Fibroblast of lung (primary cell): ENCODE measurements around the gene CHRNA1. TPM values are rescaled to one million over a fixed set of nuclear protein-coding genes. Genes with fewer than 3 reads are reported as not detected.
A peak's percentile ranks its signal among the peaks of the same experiment; 100 is the strongest.

Experiments used
- DNase-seq, 2 donors: peaks; one replicate each; pipeline versions ENCODE4 v3.0.0 to v3.0.0-alpha.2; 2010; ENCODE audit warnings: low read depth in 2 of 2
- H2AFZ ChIP-seq: 2 replicates; pipeline ENCODE4 v1.5.1; 2012; ENCODE audit warnings: low read length, control low read depth, inconsistent platforms
- H3K27ac ChIP-seq: 2 replicates; pipeline ENCODE4 v1.5.1; 2011; ENCODE audit warnings: low read length, control low read depth; ENCODE audit not compliant: insufficient read depth
- H3K27me3 ChIP-seq: 2 replicates; pipeline ENCODE4 v1.5.1; 2011; ENCODE audit warnings: mild to moderate bottlenecking, low read length; ENCODE audit not compliant: control insufficient read depth, insufficient read depth
- H3K36me3 ChIP-seq: 2 replicates; pipeline ENCODE4 v1.5.1; 2011; ENCODE audit warnings: low read length; ENCODE audit not compliant: control insufficient read depth, insufficient read depth
- H3K4me1 ChIP-seq: 2 replicates; pipeline ENCODE4 v1.5.1; 2011; ENCODE audit warnings: low read length; ENCODE audit not compliant: control insufficient read depth, insufficient read depth; ENCODE audit errors: extremely low read depth
- H3K4me2 ChIP-seq: 2 replicates; pipeline ENCODE4 v1.5.1; 2011; ENCODE audit warnings: low read length, control low read depth; ENCODE audit not compliant: insufficient read depth; ENCODE audit errors: extremely low read depth
- H3K4me3 ChIP-seq, 4 experiments: fragments of 200-600 bp in 1 of 4; sonication (generic) in 1 of 4; replicated peaks in 1 of 4; 2 replicates each; pipeline ENCODE4 v1.5.1; 2011 to 2016; ENCODE audit warnings: low read length in 4 of 4, low read depth in 3 of 4, mild to moderate bottlenecking in 3 of 4, control low read depth in 2 of 4, inconsistent platforms in 1 of 4, mixed read lengths in 1 of 4; ENCODE audit not compliant: insufficient read depth in 1 of 4; ENCODE audit errors: control extremely low read depth in 1 of 4
- H3K79me2 ChIP-seq: 2 replicates; pipeline ENCODE4 v1.5.1; 2012; ENCODE audit warnings: mild to moderate bottlenecking, low read length, inconsistent platforms; ENCODE audit not compliant: control insufficient read depth, insufficient read depth
- H3K9ac ChIP-seq: 2 replicates; pipeline ENCODE4 v1.5.1; 2011; ENCODE audit warnings: mild to moderate bottlenecking, low read length, control low read depth; ENCODE audit not compliant: insufficient read depth
- H3K9me3 ChIP-seq: 2 replicates; pipeline ENCODE4 v1.5.1; 2012; ENCODE audit warnings: low read depth, low read length; ENCODE audit not compliant: control insufficient read depth, insufficient read depth
- H4K20me1 ChIP-seq: 2 replicates; pipeline ENCODE4 v1.5.1; 2011; ENCODE audit warnings: low read length; ENCODE audit not compliant: control insufficient read depth, insufficient read depth; ENCODE audit errors: extremely low read depth
- EZH2 ChIP-seq: IDR thresholded peaks from 2 replicates; pipeline ENCODE4 v1.5.1; 2012; ENCODE audit warnings: low read length, control low read depth, mild to moderate bottlenecking; ENCODE audit errors: missing control alignments
- polyA minus RNA-seq: library from RNA; depleted of rRNA, polyadenylated mRNA; stranded (reverse); fragments of >200 nt; gene quantifications from 2 replicates; pipeline ENCODE4 v1.2.3, GENCODE V29; 2011; ENCODE audit warnings: low replicate concordance
- polyA plus RNA-seq, 2 donors: library from polyadenylated mRNA; depleted of rRNA in 1 of 2; stranded (reverse) in 1 of 2; unstranded in 1 of 2; fragments of >200 nt; gene quantifications; 2 replicates each; pipeline ENCODE4 v1.2.1, GENCODE V29; 2011 to 2012; ENCODE audit warnings: missing spikeins in 1 of 2
- total RNA-seq: library from RNA; depleted of rRNA; stranded (reverse); fragments of >200 nt; gene quantifications from 2 replicates; pipeline ENCODE4 v1.2.1, GENCODE V29; 2014
- TF ChIP-seq, protein P1 (sequence below), 2 donors: IDR thresholded peaks in 1 of 2; conservative IDR thresholded peaks in 1 of 2; 1 replicate in 1 of 2; 2 replicates in 1 of 2; pipeline ENCODE4 v1.5.1; 2011 to 2012; ENCODE audit warnings: low read length in 2 of 2, control low read depth in 1 of 2, inconsistent platforms in 1 of 2, low read depth in 1 of 2, mild to moderate bottlenecking in 1 of 2

Gene CHRNA1
- total RNA-seq (0.33 TPM in 1 of 2 replicates, not detected in the other), polyA plus RNA-seq (0.73 and 1.1 TPM in 2 replicates), polyA minus RNA-seq (2.0 TPM in 1 of 2 replicates, not detected in the other)
- polyA plus RNA-seq (2012) = 0.68 and 0.94 TPM in 2 replicates

DNA sequence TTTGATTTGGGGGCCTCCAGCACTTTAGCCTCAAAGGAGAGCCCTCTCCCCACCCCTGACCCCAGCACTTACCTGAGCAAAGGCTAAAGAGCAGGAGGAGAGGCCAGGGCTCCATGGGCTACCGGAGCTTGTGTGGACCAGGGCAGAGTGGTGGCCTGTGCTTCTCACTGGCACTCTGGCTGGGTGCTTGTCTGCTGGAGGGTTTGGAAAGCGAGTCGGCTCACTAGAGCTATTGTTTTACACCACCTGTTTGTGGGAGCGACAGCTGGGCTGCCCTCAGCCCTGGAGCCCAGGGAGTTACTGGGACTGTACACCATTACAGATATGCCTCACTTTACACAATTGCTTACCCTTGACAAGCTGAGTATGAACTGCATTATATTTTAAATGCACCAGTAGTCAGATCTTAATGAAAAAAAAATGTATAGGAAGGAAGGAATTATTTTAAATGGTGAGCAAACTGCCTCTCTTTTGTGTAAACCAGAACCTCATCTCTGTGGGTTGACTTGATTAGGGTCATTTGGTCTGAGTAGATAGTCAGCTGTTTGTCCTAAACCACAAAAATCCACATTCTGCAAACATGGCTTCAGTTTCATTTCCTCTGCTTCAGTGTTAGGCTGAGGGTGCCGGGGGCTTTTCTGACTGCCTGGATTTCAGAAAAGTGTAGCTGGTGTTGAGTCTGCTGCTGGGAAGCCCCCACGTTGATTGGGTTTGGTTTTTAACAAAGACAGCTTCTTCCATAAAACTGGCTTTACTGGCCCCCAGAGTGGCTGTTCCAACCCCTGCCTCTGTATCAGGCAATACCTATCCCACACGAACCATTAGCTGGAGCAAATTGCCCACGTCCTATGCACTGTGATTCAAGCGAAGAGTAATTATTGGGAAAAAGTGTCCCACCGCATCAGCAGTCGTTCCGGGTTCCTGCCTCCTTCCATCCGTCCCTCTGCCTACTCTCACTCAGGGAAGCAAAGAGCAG lies at the start of gene CHRNA1:
CHRNA1 (minus strand) TSS at position 193 of the 976 bp plus-strand sequence; CDS start at position 115, 78 bp downstream.
- no peak within 1 kb of the TSS for H3K9ac ChIP-seq
- peak within 1 kb of the TSS; percentile 65 for H3K27ac ChIP-seq
- no peak for TF ChIP-seq EZH2
- TF ChIP-seq, protein P1, sequence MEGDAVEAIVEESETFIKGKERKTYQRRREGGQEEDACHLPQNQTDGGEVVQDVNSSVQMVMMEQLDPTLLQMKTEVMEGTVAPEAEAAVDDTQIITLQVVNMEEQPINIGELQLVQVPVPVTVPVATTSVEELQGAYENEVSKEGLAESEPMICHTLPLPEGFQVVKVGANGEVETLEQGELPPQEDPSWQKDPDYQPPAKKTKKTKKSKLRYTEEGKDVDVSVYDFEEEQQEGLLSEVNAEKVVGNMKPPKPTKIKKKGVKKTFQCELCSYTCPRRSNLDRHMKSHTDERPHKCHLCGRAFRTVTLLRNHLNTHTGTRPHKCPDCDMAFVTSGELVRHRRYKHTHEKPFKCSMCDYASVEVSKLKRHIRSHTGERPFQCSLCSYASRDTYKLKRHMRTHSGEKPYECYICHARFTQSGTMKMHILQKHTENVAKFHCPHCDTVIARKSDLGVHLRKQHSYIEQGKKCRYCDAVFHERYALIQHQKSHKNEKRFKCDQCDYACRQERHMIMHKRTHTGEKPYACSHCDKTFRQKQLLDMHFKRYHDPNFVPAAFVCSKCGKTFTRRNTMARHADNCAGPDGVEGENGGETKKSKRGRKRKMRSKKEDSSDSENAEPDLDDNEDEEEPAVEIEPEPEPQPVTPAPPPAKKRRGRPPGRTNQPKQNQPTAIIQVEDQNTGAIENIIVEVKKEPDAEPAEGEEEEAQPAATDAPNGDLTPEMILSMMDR (conservative IDR thresholded peaks at IDR 0.05 in 1 of 2, IDR thresholded peaks at IDR 0.05 in 1 of 2; ENCODE audit: low read depth in 1 of 2, low read length in 2 of 2) = no peak
- H3K4me3 ChIP-seq = no peak within 1 kb of the TSS
- H4K20me1 ChIP-seq = no peaks in the 10 kb centered on the region
- no peaks in the 10 kb centered on the region for H3K27me3 ChIP-seq
- peak within 1 kb of the TSS; percentile 46 for H3K4me2 ChIP-seq
- H3K9me3 ChIP-seq = no peaks in the 10 kb centered on the region
- no peaks in the 10 kb centered on the region for H3K79me2 ChIP-seq
- no peaks in the 10 kb centered on the region for H3K36me3 ChIP-seq
- H3K4me1 ChIP-seq = peaks cover 38% of the 10 kb centered on the region
- DNase-seq = peak; percentile 34 to 78
- peak within 1 kb of the TSS; percentile 7 for H2AFZ ChIP-seq

DNA sequence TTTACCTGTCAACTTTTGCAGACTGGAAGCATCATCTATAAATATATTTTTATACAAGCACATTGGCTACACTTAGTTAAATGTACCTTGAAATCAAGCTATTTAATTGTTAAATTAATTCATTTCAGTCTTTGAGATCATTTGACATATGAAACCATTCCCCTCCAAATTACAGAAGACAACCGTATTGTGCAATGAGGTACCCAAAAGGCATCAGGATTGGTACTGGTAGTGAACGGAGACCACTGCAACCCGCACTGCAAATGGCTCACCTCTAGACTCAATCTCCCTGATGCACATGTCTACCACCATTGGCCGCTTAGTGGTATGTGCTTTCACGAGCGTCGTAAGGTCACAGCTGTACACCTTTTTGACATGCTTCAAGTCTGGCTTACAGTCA lies 47.8 kb upstream of the CHRNA1 start:
- Histone ChIP-seq H3K4me1 (peaks cover 20% of the 10 kb centered on the region), H3K27ac (no peak overlapping the region), H3K4me3 (no peak overlapping the region), H3K36me3 (peaks cover 10% of the 10 kb centered on the region), H3K79me2 (peaks cover 14% of the 10 kb centered on the region), H4K20me1 (no peaks in the 10 kb centered on the region), H3K9me3 (no peaks in the 10 kb centered on the region), H2AFZ (no peak overlapping the region), H3K4me2 (no peak overlapping the region), H3K27me3 (no peaks in the 10 kb centered on the region), H3K9ac (no peak overlapping the region)
- DNase-seq = no peak
- TF ChIP-seq, protein P1 (conservative IDR thresholded peaks at IDR 0.05 in 1 of 2, IDR thresholded peaks at IDR 0.05 in 1 of 2; ENCODE audit: low read depth in 1 of 2, low read length in 2 of 2) = no peak
- no peak for TF ChIP-seq EZH2

DNA sequence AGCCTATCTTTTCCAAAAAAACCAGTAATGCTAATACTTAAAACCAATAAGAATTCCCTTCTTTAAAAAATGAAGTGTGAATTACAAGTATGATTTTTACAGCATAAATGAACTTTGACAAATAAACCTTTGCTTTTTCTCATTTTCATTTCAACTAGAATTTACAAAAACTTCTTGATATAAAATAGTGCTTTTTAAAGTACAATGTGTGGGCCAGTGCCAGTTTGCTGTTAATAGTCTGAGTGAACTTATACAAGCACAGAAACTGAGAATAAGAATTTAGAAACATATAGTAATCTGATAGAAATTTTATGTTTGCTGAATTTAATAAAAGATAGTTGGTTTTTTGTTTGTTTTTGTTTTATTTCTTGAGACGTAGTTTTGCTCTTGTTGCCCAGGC lies 43.7 kb upstream of the CHRNA1 start:
- no peaks in the 10 kb centered on the region for H3K9me3 ChIP-seq
- H4K20me1 ChIP-seq = no peaks in the 10 kb centered on the region
- peaks cover 21% of the 10 kb centered on the region for H3K4me1 ChIP-seq
- TF ChIP-seq, protein P1 (conservative IDR thresholded peaks at IDR 0.05 in 1 of 2, IDR thresholded peaks at IDR 0.05 in 1 of 2; ENCODE audit: low read depth in 1 of 2, low read length in 2 of 2) = no peak
- no peak for TF ChIP-seq EZH2
- no peak for DNase-seq
- peak overlapping the region; percentile 73 for H3K27ac ChIP-seq
- H3K36me3 ChIP-seq = peaks cover 10% of the 10 kb centered on the region
- peaks cover 3% of the 10 kb centered on the region for H3K79me2 ChIP-seq
- H2AFZ ChIP-seq = no peak overlapping the region
- H3K4me3 ChIP-seq = no peak overlapping the region
- H3K27me3 ChIP-seq = no peaks in the 10 kb centered on the region
- H3K4me2 ChIP-seq = no peak overlapping the region
- no peak overlapping the region for H3K9ac ChIP-seq
